MM.1S (cell line): ENCODE measurements around the gene ACTL10.

Experiments
- EZH2 ChIP-seq: fragments of 300-600 bp; sonication (generic); optimal IDR thresholded peaks from 2 replicates; pipeline ENCODE3; 2017; ENCODE audit warnings: low read depth, mild to moderate bottlenecking, antibody characterized with exemption, low read length, mixed read lengths
- EZH2phosphoT487 ChIP-seq: fragments of 300-600 bp; sonication (generic); IDR thresholded peaks from 2 replicates; pipeline ENCODE4 v1.6.1; 2018; ENCODE audit warnings: antibody characterized with exemption, low read length
- TF ChIP-seq, protein P1 (sequence below): fragments of 300-600 bp; sonication (generic); IDR thresholded peaks from 2 replicates; pipeline ENCODE4 v1.5.1; 2016; ENCODE audit warnings: antibody characterized with exemption, low read length, mixed read lengths

- TF ChIP-seq, protein P1, sequence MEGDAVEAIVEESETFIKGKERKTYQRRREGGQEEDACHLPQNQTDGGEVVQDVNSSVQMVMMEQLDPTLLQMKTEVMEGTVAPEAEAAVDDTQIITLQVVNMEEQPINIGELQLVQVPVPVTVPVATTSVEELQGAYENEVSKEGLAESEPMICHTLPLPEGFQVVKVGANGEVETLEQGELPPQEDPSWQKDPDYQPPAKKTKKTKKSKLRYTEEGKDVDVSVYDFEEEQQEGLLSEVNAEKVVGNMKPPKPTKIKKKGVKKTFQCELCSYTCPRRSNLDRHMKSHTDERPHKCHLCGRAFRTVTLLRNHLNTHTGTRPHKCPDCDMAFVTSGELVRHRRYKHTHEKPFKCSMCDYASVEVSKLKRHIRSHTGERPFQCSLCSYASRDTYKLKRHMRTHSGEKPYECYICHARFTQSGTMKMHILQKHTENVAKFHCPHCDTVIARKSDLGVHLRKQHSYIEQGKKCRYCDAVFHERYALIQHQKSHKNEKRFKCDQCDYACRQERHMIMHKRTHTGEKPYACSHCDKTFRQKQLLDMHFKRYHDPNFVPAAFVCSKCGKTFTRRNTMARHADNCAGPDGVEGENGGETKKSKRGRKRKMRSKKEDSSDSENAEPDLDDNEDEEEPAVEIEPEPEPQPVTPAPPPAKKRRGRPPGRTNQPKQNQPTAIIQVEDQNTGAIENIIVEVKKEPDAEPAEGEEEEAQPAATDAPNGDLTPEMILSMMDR: no peak
- no peak for TF ChIP-seq EZH2phosphoT487
- no peak for TF ChIP-seq EZH2
Measured at GRCh38 chr20:33650111-33650752, 16.5 kb upstream of the ACTL10 start.
